ENCODE measurements around the gene VAMP5.
"Not testable (repeated sequence)": the region's sequence is repeated elsewhere in the genome, so short reads cannot be mapped to it uniquely, and the experiment has no call there.

Gene VAMP5

DNA sequence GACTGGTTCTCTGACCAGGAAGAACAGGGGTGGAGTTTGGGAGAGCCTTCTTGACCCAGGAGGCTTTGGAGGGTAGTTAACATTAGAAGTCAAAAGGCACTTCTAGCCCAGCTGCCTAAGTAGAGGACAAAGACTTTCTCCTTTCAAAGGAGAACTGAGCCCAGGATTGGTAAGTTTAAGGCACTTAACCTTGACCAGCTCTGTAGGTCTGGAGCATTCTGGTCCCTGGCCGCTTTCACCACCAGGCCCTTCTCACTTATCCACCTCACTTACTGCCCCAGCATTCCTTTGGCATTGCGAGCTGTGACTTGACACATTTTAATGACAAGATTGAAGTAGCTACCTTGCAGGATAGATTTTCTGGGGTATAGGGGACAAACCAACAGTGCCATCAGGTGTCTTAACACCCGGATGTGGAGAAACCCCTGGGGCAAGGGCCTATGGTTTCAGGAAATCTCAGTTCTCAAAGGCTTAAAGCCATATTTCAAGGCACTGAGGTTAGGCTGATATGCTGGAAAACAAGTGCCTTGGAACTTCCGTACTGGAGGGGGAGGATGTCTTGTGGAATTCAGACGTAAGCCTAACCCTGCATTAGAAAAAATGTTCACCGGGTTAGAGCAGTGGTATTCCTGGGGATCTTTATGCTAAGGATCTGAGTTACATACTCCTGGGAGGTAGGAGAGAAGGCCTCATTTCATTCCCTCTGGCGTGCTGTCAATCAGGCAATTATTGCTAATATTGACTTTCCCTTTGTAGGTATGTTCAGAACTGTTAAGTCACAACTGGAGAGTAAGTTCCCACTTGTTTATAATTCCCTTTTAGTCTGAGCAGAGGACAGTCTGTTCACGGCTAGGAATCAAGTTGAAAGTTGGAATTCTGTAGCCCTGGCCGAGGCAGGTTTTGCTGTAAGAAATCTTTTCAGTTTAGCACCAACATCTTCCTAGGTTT lies 23.3 kb downstream of the VAMP5 start:
- Mint-ChIP-seq H3K27ac (no peak overlapping the region), H3K36me3 (peaks cover 10% of the 10 kb centered on the region), H3K9me3 (no peaks in the 10 kb centered on the region), H3K4me1 (peaks cover 24% of the 10 kb centered on the region), H3K27me3 (no peaks in the 10 kb centered on the region), H3K4me3 (no peak overlapping the region)
- no peak for DNase-seq (ENCODE audit: low spot score in 2 of 2)
- ATAC-seq (ENCODE audit: low read depth) = no peak

- Mint-ChIP-seq H3K36me3 (peaks cover 10% of the 10 kb centered on the region), H3K4me3 (peak overlapping the region; percentile 96), H3K9me3 (no peaks in the 10 kb centered on the region), H3K4me1 (peaks cover 17% of the 10 kb centered on the region), H3K27ac (peak overlapping the region; percentile 87), H3K27me3 (no peaks in the 10 kb centered on the region)
- no peak for DNase-seq (ENCODE audit: low spot score in 2 of 2)
- no peak for ATAC-seq (ENCODE audit: low read depth)
Measured at GRCh38 chr2:85611217-85611704, 27.0 kb downstream of the VAMP5 start.

DNA sequence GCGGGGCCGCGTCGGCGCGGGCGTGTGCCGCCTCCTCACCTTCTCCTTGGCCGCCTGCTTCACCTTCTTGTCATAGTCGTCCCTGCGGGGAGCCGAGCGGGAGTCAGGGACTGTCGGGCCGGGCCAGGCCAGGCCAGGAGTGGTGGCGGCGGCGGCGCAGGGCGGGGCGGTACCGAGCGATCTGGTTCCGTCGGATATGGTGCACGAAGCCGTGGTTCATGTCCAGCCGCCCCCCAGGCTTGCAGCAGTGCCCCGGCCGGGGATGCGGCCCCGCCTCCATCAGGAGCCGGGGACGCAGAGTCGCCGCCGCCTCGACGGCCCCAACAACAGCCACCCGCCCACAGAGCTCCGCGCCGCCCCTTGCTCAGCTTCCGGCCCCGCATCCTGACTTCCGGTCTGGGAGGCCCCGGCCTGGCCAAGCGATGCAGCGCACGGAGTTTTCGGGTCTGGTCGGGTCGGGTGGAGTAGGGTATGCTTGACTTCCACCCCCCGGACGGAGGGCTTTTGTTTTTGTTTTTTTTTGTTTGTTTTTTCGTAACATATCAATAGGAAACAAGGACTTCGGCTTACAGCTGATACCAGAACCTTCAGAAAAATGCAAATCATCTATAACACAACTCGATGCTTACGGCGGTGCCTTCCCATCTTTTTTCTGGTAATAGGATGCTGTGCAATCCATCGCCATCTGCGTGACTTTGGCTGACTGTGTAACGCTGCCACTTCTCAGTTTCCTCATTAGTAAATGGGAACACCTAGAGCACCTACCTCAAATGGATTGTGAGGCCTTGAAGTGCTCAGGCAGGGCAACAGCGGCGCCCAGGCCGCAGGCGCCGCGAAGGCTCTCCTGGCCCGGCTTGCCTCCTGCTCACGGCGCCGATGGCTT lies 27.7 kb downstream of the VAMP5 start, which contains the start of gene C2orf68:
Gene C2orf68, minus strand, starts transcription at position 362 of the 883 bp plus-strand sequence. Its CDS starts 82 bp downstream, at position 280.
- H3K9me3 Mint-ChIP-seq = no peaks in the 10 kb centered on the region
- DNase-seq (ENCODE audit: low spot score in 2 of 2) (peak; percentile 73 to 77), ATAC-seq (ENCODE audit: low read depth) (peak; percentile 74)
- H3K4me3 Mint-ChIP-seq = peak within 1 kb of the TSS; percentile 96
- peaks cover 17% of the 10 kb centered on the region for H3K4me1 Mint-ChIP-seq
- H3K27ac Mint-ChIP-seq = peak within 1 kb of the TSS; percentile 87
- H3K36me3 Mint-ChIP-seq = peaks cover 9% of the 10 kb centered on the region
- no peaks in the 10 kb centered on the region for H3K27me3 Mint-ChIP-seq

- DNase-seq (ENCODE audit: low spot score in 2 of 2) (no peak), ATAC-seq (ENCODE audit: low read depth) (no peak)
- peaks cover 13% of the 10 kb centered on the region for H3K4me1 Mint-ChIP-seq
- H3K27ac Mint-ChIP-seq = no peak overlapping the region
- H3K9me3 Mint-ChIP-seq = no peaks in the 10 kb centered on the region
- peaks cover 4% of the 10 kb centered on the region for H3K36me3 Mint-ChIP-seq
- no peak overlapping the region for H3K4me3 Mint-ChIP-seq
- H3K27me3 Mint-ChIP-seq = no peaks in the 10 kb centered on the region
Measured at GRCh38 chr2:85613717-85614515, 29.7 kb downstream of the VAMP5 start.

DNA sequence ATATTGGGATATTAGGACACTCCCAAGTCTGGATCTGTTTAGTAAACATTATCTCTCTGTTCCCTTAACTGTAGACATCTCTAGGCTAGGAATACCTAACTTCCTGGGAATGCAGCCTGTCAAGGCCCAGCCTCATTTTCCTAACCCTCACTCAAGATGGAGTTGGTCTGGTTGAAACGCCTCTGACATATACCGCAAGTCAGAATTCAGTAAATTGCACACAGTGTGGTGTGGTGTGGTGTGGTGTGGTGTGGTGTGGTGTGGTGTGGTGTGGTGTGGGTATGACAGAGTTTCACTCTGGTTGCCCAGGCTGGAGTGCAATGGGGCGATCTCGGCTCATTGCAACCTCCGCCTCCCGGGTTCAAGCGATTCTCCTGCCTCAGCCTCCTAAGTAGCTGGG lies 30.5 kb downstream of the VAMP5 start:
- H3K36me3 Mint-ChIP-seq; H3K9me3 Mint-ChIP-seq; H3K27ac Mint-ChIP-seq; ATAC-seq (ENCODE audit: low read depth); DNase-seq (ENCODE audit: low spot score in 2 of 2); H3K27me3 Mint-ChIP-seq: not testable (repeated sequence)
- H3K4me3 Mint-ChIP-seq = peak overlapping the region; percentile 21
- H3K4me1 Mint-ChIP-seq = peaks cover 17% of the 10 kb centered on the region

DNA sequence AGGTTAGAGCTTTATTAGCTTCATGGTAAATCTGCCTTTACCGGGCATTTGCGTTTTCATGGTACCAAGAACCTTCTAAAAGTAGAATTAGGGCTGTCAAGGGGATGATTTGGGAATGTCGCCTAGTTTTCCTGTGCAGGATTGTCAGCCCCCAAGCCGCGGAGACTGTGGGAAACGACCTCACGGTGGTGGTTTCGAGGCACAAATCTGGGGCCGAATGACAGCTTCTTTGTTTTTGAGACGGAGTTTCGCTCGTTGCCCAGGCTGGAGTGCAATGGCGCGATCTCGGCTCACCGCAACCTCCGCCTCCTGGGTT lies 31.1 kb downstream of the VAMP5 start:
- no peaks in the 10 kb centered on the region for H3K27me3 Mint-ChIP-seq
- no peaks in the 10 kb centered on the region for H3K36me3 Mint-ChIP-seq
- H3K9me3 Mint-ChIP-seq = no peaks in the 10 kb centered on the region
- DNase-seq (ENCODE audit: low spot score in 2 of 2) (no peak), ATAC-seq (ENCODE audit: low read depth) (no peak)
- H3K4me1 Mint-ChIP-seq = peaks cover 14% of the 10 kb centered on the region
- H3K27ac Mint-ChIP-seq = no peak overlapping the region
- H3K4me3 Mint-ChIP-seq = no peak overlapping the region

GRCh38 chr2:85617723-85618122 lies 33.5 kb downstream of the VAMP5 start:
- not testable (repeated sequence) for H3K9me3 Mint-ChIP-seq; DNase-seq (ENCODE audit: low spot score in 2 of 2); H3K36me3 Mint-ChIP-seq; H3K27ac Mint-ChIP-seq; H3K27me3 Mint-ChIP-seq; ATAC-seq (ENCODE audit: low read depth)
- Mint-ChIP-seq H3K4me3 (peak overlapping the region; percentile 96), H3K4me1 (peaks cover 11% of the 10 kb centered on the region)

- Mint-ChIP-seq H3K27me3 (no peaks in the 10 kb centered on the region), H3K4me3 (no peak overlapping the region), H3K9me3 (no peaks in the 10 kb centered on the region), H3K4me1 (peaks cover 12% of the 10 kb centered on the region), H3K27ac (no peak overlapping the region), H3K36me3 (peaks cover 17% of the 10 kb centered on the region)
- no peak for DNase-seq (ENCODE audit: low spot score in 2 of 2)
- no peak for ATAC-seq (ENCODE audit: low read depth)
Measured at GRCh38 chr2:85619617-85620016, 35.4 kb downstream of the VAMP5 start.

DNA sequence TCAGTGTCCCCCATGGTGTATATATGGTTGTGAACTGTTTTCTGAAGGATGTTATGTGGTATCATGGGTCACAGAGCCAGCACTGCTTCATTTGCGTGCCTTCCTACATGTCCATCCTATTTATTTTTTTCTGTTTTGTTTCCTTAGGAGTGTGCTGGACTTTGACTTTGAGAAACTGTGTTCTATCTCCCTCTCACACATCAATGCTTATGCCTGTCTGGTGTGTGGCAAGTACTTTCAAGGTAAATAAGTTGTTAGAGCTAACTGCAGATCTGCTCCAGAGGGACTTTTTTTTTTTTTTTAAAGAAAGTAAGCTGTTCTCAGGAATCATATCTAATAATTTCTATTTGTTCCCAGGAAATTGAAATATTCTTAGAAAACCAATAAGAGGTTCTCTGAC lies 37.1 kb downstream of the VAMP5 start:
- DNase-seq (ENCODE audit: low spot score in 2 of 2) (no peak), ATAC-seq (ENCODE audit: low read depth) (no peak)
- H3K4me1 Mint-ChIP-seq = peaks cover 8% of the 10 kb centered on the region
- no peak overlapping the region for H3K27ac Mint-ChIP-seq
- H3K4me3 Mint-ChIP-seq = no peak overlapping the region
- no peaks in the 10 kb centered on the region for H3K9me3 Mint-ChIP-seq
- H3K36me3 Mint-ChIP-seq = peaks cover 25% of the 10 kb centered on the region
- no peaks in the 10 kb centered on the region for H3K27me3 Mint-ChIP-seq

DNA sequence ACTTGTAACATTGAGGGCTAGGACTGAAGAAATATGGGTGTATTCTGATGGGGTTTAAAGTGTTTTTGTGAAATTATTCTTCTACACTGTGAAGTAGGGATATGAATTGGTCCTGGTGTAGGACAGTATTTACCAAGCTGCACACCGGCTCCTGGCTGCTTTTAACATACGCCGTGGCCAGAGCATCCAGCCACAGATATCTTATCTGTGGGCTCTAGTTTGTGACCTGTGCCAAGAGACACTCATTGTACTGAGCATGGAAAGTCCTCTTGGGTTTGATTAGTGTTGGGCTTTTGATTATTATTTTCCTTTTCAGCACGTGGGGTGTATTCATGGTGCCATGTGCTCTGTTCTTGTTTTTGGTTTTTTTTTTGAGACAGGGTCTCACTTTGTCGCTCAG lies 39.8 kb downstream of the VAMP5 start:
- Mint-ChIP-seq H3K4me3 (no peak overlapping the region), H3K27ac (no peak overlapping the region), H3K27me3 (no peaks in the 10 kb centered on the region), H3K9me3 (no peaks in the 10 kb centered on the region), H3K36me3 (peaks cover 26% of the 10 kb centered on the region), H3K4me1 (peaks cover 11% of the 10 kb centered on the region)
- no peak for DNase-seq (ENCODE audit: low spot score in 2 of 2)
- no peak for ATAC-seq (ENCODE audit: low read depth)

DNA sequence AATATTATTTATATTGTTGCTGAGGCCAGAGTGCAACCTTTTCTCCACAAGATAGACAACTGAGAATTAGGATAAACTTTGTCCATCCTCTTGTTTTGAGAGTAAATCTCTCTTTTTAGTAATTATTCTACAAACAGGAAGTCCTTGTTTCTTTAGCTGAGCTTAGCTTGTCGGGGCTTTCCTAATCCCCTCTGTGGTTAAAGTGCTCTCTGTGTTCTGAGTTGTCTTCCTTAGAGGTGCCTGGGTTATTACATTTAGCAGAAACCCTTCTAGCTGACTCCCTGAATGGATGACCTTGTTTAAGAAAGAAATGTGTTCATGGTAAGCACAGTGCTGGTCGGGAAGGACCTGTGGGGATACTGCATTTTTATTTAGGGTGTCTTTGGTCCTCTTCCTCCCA lies 44.4 kb downstream of the VAMP5 start:
- no peak overlapping the region for H3K4me3 Mint-ChIP-seq
- no peak for DNase-seq (ENCODE audit: low spot score in 2 of 2)

GRCh38 chr2:85631316-85631715 lies 47.1 kb downstream of the VAMP5 start:
- H3K27ac Mint-ChIP-seq = no peak overlapping the region
- no peaks in the 10 kb centered on the region for H3K27me3 Mint-ChIP-seq
- H3K36me3 Mint-ChIP-seq = peaks cover 19% of the 10 kb centered on the region
- H3K4me3 Mint-ChIP-seq = no peak overlapping the region
- peaks cover 11% of the 10 kb centered on the region for H3K4me1 Mint-ChIP-seq
- H3K9me3 Mint-ChIP-seq = no peaks in the 10 kb centered on the region
- DNase-seq (ENCODE audit: low spot score in 2 of 2) (no peak), ATAC-seq (ENCODE audit: low read depth) (no peak)

More for the DNA sequence above, 44.4 kb downstream of the VAMP5 start:
- peak; percentile 90 for ATAC-seq (ENCODE audit: low read depth)
- Mint-ChIP-seq H3K27me3 (no peaks in the 10 kb centered on the region), H3K36me3 (peaks cover 22% of the 10 kb centered on the region), H3K27ac (peak overlapping the region; percentile 78), H3K4me1 (peaks cover 5% of the 10 kb centered on the region), H3K9me3 (no peaks in the 10 kb centered on the region)

GRCh38 chr2:85635011-85635410 lies 50.8 kb downstream of the VAMP5 start:
- Mint-ChIP-seq H3K4me1 (peaks cover 11% of the 10 kb centered on the region), H3K4me3 (no peak overlapping the region), H3K27ac (peak overlapping the region; percentile 78), H3K9me3 (no peaks in the 10 kb centered on the region), H3K36me3 (peaks cover 34% of the 10 kb centered on the region), H3K27me3 (no peaks in the 10 kb centered on the region)
- ATAC-seq (ENCODE audit: low read depth) (no peak), DNase-seq (ENCODE audit: low spot score in 2 of 2) (no peak)
